ENCODE measurements around the gene TSPAN15.

DNA sequence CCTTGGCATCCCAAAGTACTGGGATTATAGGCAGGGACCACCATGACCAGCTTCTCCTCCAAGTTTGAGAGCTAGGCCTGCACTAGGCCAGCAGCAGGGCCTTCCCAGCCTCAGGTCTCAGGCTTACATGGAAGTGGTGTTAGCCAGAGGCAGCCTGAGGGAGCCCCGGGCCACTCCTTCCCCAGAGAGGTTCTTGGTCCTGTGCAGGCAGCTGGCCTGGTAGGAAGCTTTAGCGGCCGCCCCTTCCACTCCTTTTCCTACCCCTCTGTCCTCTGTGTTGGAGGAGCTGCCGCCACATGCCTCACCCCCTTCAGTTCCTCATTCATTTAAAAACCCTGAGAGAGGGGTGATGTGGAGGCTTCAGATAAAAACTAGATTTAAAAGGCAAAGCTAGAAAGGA is 40.3 kb downstream of the TSPAN15 start:
- TF ChIP-seq FOXA1 (IDR thresholded peaks at IDR 0.05), result no peak
- no peak for TF ChIP-seq SUZ12 (IDR thresholded peaks at IDR 0.05)
- TF ChIP-seq ZNF384 (IDR thresholded peaks at IDR 0.05), result no peak
- no peak for TF ChIP-seq TARDBP (IDR thresholded peaks at IDR 0.05)
- TF ChIP-seq NFRKB (IDR thresholded peaks at IDR 0.05), result no peak
- no peak for TF ChIP-seq FOXM1 (IDR thresholded peaks at IDR 0.05; ENCODE audit: borderline replicate concordance)
- no peak for TF ChIP-seq SP1 (IDR thresholded peaks at IDR 0.05)
- TF ChIP-seq, protein P1, sequence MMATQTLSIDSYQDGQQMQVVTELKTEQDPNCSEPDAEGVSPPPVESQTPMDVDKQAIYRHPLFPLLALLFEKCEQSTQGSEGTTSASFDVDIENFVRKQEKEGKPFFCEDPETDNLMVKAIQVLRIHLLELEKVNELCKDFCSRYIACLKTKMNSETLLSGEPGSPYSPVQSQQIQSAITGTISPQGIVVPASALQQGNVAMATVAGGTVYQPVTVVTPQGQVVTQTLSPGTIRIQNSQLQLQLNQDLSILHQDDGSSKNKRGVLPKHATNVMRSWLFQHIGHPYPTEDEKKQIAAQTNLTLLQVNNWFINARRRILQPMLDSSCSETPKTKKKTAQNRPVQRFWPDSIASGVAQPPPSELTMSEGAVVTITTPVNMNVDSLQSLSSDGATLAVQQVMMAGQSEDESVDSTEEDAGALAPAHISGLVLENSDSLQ (IDR thresholded peaks at IDR 0.05), result no peak
- no peak for TF ChIP-seq ELF4 (IDR thresholded peaks at IDR 0.05)
- TF ChIP-seq ARNT (IDR thresholded peaks at IDR 0.05), result no peak
- TF ChIP-seq HDGF (IDR thresholded peaks at IDR 0.05; ENCODE audit: borderline replicate concordance), result no peak
- TF ChIP-seq LEF1 (IDR thresholded peaks at IDR 0.05; ENCODE audit: borderline replicate concordance), result no peak
- TF ChIP-seq CTBP1 (IDR thresholded peaks at IDR 0.05; ENCODE audit: borderline replicate concordance), result no peak
- no peak for TF ChIP-seq BHLHE40 (IDR thresholded peaks at IDR 0.05; ENCODE audit: borderline replicate concordance)

Measured in HEK293T (cell line).